T-cell (primary cell): ENCODE measurements around the gene PITX3. TPM values are rescaled to one million over a fixed set of nuclear protein-coding genes. Genes with fewer than 3 reads are reported as not detected.

Source experiments
- ATAC-seq, 4 experiments: fragments of 200-7000 bp in 3 of 4; fragments of 150-1000 bp in 1 of 4; cut with Tn5 transposase; replicated peaks in 1 of 4; 1 replicate in 3 of 4; 2 replicates in 1 of 4; pipeline ENCODE4 v1.10.0; 2021; ENCODE audit warnings: moderate library complexity in 3 of 4, mild to moderate bottlenecking in 2 of 4, moderate number of reproducible peaks in 1 of 4
- CTCF ChIA-PET, 2 donors: fragments of 300-600 bp; sonication (Branson Sonifier 250); formaldehyde crosslinking; loops; one replicate each; lab custom pipeline; 2022; ENCODE audit warnings: antibody characterized with exemption in 2 of 2; lab: Charles Lee
- POLR2A ChIA-PET, 2 donors: fragments of 300-600 bp; sonication (Branson Sonifier 250); formaldehyde crosslinking; loops; one replicate each; lab custom pipeline; 2022; ENCODE audit warnings: antibody characterized with exemption in 2 of 2; lab: Charles Lee
- DNase-seq, 35 experiments: peaks; one replicate each; pipeline versions ENCODE4 v3.0.0 to v3.0.0-alpha.2; 2013 to 2023
- H3K27ac ChIP-seq: one replicate; pipeline ENCODE4 v1.5.1; 2013; ENCODE audit warnings: low read length
- H3K27me3 ChIP-seq, 2 experiments: replicated peaks in 1 of 2; 1 replicate in 1 of 2; 2 replicates in 1 of 2; pipeline versions ENCODE4 v1.6.1 to v1.7.0; 2013; ENCODE audit warnings: low read length in 1 of 2, mixed read lengths in 1 of 2; ENCODE audit not compliant: control insufficient read depth in 2 of 2, insufficient read depth in 2 of 2; ENCODE audit errors: extremely low read depth in 1 of 2
- H3K36me3 ChIP-seq, 2 donors: 1 replicate in 1 of 2; 2 replicates in 1 of 2; pipeline versions ENCODE4 v1.6.1 to v1.7.0; 2013; ENCODE audit warnings: low read length in 1 of 2; ENCODE audit not compliant: control insufficient read depth in 2 of 2, insufficient read depth in 1 of 2; ENCODE audit errors: extremely low read depth in 1 of 2
- H3K4me1 ChIP-seq, 2 experiments: 1 replicate in 1 of 2; 2 replicates in 1 of 2; pipeline versions ENCODE4 v1.6.1 to v1.7.0; 2013; ENCODE audit warnings: low read length in 2 of 2, mixed read lengths in 1 of 2; ENCODE audit not compliant: insufficient read depth in 2 of 2, control insufficient read depth in 1 of 2; ENCODE audit errors: extremely low read depth in 1 of 2
- H3K4me3 ChIP-seq, 2 donors: 1 replicate in 1 of 2; 2 replicates in 1 of 2; pipeline versions ENCODE4 v1.5.1 to v1.7.0; 2013; ENCODE audit warnings: mild to moderate bottlenecking in 2 of 2, low read length in 1 of 2, moderate library complexity in 1 of 2; ENCODE audit not compliant: control insufficient read depth in 1 of 2; ENCODE audit errors: extremely low read depth in 1 of 2
- H3K9me3 ChIP-seq: 2 replicates; pipeline ENCODE4 v1.7.0; 2013
- H3K27ac Mint-ChIP-seq, 2 donors: one replicate each; pipeline ENCODE4 v1.8.0; 2020 to 2021; ENCODE audit warnings: mild to moderate bottlenecking in 2 of 2, mixed read lengths in 2 of 2
- H3K27me3 Mint-ChIP-seq, 2 donors: one replicate each; pipeline ENCODE4 v1.8.0; 2021 to 2022; ENCODE audit warnings: mixed read lengths in 2 of 2
- H3K36me3 Mint-ChIP-seq: one replicate; pipeline ENCODE4 v1.8.0; 2021; ENCODE audit warnings: mixed read lengths
- H3K4me1 Mint-ChIP-seq, 3 donors: one replicate each; pipeline ENCODE4 v1.8.0; 2020 to 2022; ENCODE audit warnings: mixed read lengths in 3 of 3, mild to moderate bottlenecking in 1 of 3
- H3K4me3 Mint-ChIP-seq, 3 donors: one replicate each; pipeline ENCODE4 v1.8.0; 2020 to 2022; ENCODE audit warnings: mild to moderate bottlenecking in 3 of 3, mixed read lengths in 3 of 3, moderate library complexity in 3 of 3
- H3K9me3 Mint-ChIP-seq, 3 donors: one replicate each; pipeline ENCODE4 v1.8.0; 2020 to 2022; ENCODE audit warnings: mixed read lengths in 3 of 3
- WGBS: methylation state at CpG from one replicate; pipeline ENCODE4 v1.1.5; 2013; ENCODE audit warnings: missing lambda C conversion rate; ENCODE audit not compliant: insufficient coverage; 5-methylcytosine and 5-hydroxymethylcytosine counted together
- total RNA-seq, 35 experiments: library from RNA in 6 of 35; stranded (reverse) in 6 of 35; fragments of 120-200 nt in 1 of 35; gene quantifications; one replicate each; pipeline versions ENCODE4 v1.2.1 to v1.2.4 and lab custom pipeline; 2013 to 2026

The PITX3 gene
- total RNA-seq, 5 donors from 2014 or later (not counting 1 experiment from before 2014, with no cell fraction given): not detected

GRCh38 chr10:102266670-102267069, 25.4 kb upstream of the PITX3 start:
- POLR2A ChIA-PET: interaction anchor here in 1 of 2 donors (0.6 kb wide), 2 partner anchors 10 to 21 kb away, joined by 3 read pairs; no protein-coding TSS in a partner anchor
- WGBS: 95% methylated on average over 3 of the region's 3 CpGs

DNA sequence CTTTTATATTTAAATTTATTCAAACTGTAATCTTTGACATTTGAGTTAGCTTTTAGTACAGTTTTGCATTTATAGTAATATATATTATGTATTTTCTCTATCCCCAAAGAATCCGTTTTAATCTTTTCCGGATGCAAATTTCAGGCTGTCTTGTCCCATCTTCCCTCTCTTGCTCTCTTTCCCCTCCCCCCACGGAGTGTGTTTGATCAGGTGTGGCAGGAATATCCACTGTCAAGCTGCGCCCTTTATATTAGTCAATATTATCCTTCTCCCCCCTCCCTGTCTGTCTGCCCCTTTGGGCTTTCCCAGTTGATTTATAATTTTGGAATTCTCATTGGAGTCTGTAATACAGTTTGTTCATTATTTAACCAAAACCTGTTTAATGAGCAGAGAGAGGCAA, 23.1 kb upstream of the PITX3 start:
- H3K4me1 Mint-ChIP-seq: peaks cover 49 to 64% (median 63%) of the 10 kb centered on the region in 3 donors
- POLR2A ChIA-PET: no interaction called here
- CTCF ChIA-PET: interaction anchor here in 1 of 2 donors (0.6 kb wide), 1 partner anchor 94 kb away, joined by 3 read pairs; no protein-coding TSS in a partner anchor

More at GRCh38 chr10:102266670-102267069, 25.4 kb upstream of the PITX3 start:
- H3K9me3 ChIP-seq: no peaks in the 10 kb centered on the region
- Mint-ChIP-seq H3K4me1 (peaks cover 49 to 67% (median 63%) of the 10 kb centered on the region in 3 donors), H3K9me3 (no peaks in the 10 kb centered on the region), H3K36me3 (peaks cover 36% of the 10 kb centered on the region), H3K27ac (peak overlapping the region in 1 of 2 donors; percentile 37), H3K27me3 (no peaks in the 10 kb centered on the region), H3K4me3 (no peak overlapping the region)
- H3K4me3 ChIP-seq: no peak overlapping the region
- no peak for ATAC-seq
- H3K27ac ChIP-seq: no peak overlapping the region
- peaks cover 0 to 25% of the 10 kb centered on the region in 2 donors for H3K36me3 ChIP-seq
- no peaks in the 10 kb centered on the region for H3K27me3 ChIP-seq
- DNase-seq: no peak
- CTCF ChIA-PET: interaction anchor here in 1 of 2 donors (0.6 to 0.9 kb wide), 2 partner anchors 14 to 37 kb away, joined by 3 read pairs; no protein-coding TSS in a partner anchor
- H3K4me1 ChIP-seq: peaks cover 0 to 5% of the 10 kb centered on the region in 2 experiments

GRCh38 chr10:102262744-102263370, 21.5 kb upstream of the PITX3 start:
- ChIA-PET POLR2A (interaction anchor here in 1 of 2 donors (0.6 to 0.7 kb wide), 2 partner anchors 22 to 31 kb away, joined by 3 read pairs; no protein-coding TSS in a partner anchor), CTCF (interaction anchor here in 1 of 2 donors (0.6 kb wide), 1 partner anchor 30 kb away, joined by 7 read pairs; no protein-coding TSS in a partner anchor)
- H3K4me3 ChIP-seq: no peak overlapping the region
- H3K9me3 ChIP-seq: no peaks in the 10 kb centered on the region
- Mint-ChIP-seq H3K4me3 (no peak overlapping the region), H3K9me3 (no peaks in the 10 kb centered on the region), H3K36me3 (peaks cover 51% of the 10 kb centered on the region), H3K27ac (no peak overlapping the region), H3K4me1 (peaks cover 40 to 51% (median 50%) of the 10 kb centered on the region in 3 donors), H3K27me3 (no peaks in the 10 kb centered on the region)
- DNase-seq (no peak), ATAC-seq (no peak)
- no peak overlapping the region for H3K27ac ChIP-seq
- H3K27me3 ChIP-seq: no peaks in the 10 kb centered on the region
- 100% methylated on average over 2 of the region's 4 CpGs for WGBS
- H3K4me1 ChIP-seq: peaks cover 0 to 2% of the 10 kb centered on the region in 2 experiments
- H3K36me3 ChIP-seq: peaks cover 0 to 43% of the 10 kb centered on the region in 2 donors

More for the DNA sequence above, 23.1 kb upstream of the PITX3 start:
- WGBS: no CpG with 5 or more reads among the region's 4 CpGs
- DNase-seq: no peak
- Mint-ChIP-seq H3K4me3 (no peak overlapping the region), H3K36me3 (peaks cover 54% of the 10 kb centered on the region), H3K27ac (no peak overlapping the region), H3K27me3 (no peaks in the 10 kb centered on the region), H3K9me3 (no peaks in the 10 kb centered on the region)
- Histone ChIP-seq H3K4me3 (no peak overlapping the region), H3K4me1 (peaks cover 0 to 2% of the 10 kb centered on the region in 2 experiments), H3K9me3 (no peaks in the 10 kb centered on the region), H3K27ac (no peak overlapping the region), H3K36me3 (peaks cover 0 to 43% of the 10 kb centered on the region in 2 donors), H3K27me3 (no peaks in the 10 kb centered on the region)
- ATAC-seq: no peak

- Mint-ChIP-seq H3K4me1 (peaks cover 34 to 43% (median 42%) of the 10 kb centered on the region in 3 donors), H3K36me3 (peaks cover 46% of the 10 kb centered on the region), H3K27ac (no peak overlapping the region), H3K4me3 (no peak overlapping the region), H3K9me3 (no peaks in the 10 kb centered on the region), H3K27me3 (no peaks in the 10 kb centered on the region)
- POLR2A ChIA-PET: no interaction called here
- 96% methylated on average over 3 of the region's 6 CpGs for WGBS
- Histone ChIP-seq H3K36me3 (peaks cover 0 to 43% of the 10 kb centered on the region in 2 donors), H3K4me1 (peaks cover 0 to 2% of the 10 kb centered on the region in 2 experiments), H3K9me3 (no peaks in the 10 kb centered on the region), H3K4me3 (no peak overlapping the region), H3K27ac (no peak overlapping the region), H3K27me3 (no peaks in the 10 kb centered on the region)
- no peak for DNase-seq
- ATAC-seq: no peak
- CTCF ChIA-PET: no interaction called here
Measured at GRCh38 chr10:102261842-102262241, 20.5 kb upstream of the PITX3 start.

DNA sequence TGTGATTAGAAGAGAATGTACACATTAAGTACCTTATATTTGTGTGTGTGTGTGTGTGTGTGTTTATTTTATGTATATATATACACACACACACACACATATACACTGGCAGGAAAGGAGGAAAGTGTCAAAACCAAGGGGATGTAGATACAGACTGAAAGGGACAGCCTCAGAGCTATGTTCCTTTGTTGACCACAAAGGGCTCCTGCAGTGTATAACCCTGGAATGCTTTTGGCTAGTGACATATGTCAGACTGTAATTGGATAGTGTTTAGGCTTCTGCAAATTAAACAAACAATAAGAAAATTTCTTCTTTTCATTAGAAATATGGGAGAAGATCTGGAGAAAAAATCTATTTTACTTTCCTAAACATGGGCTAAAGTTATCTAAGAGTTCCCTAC, 19.9 kb upstream of the PITX3 start:
- H3K27me3 ChIP-seq: no peaks in the 10 kb centered on the region
- CTCF ChIA-PET: interaction anchor here in 1 of 2 donors (0.6 kb wide), 1 partner anchor 284 kb away, joined by 4 read pairs; no protein-coding TSS in a partner anchor
- POLR2A ChIA-PET: no interaction called here
- H3K4me1 Mint-ChIP-seq: peaks cover 31 to 40% (median 38%) of the 10 kb centered on the region in 3 donors
- no peaks in the 10 kb centered on the region for H3K9me3 ChIP-seq
- H3K27me3 Mint-ChIP-seq: no peaks in the 10 kb centered on the region
- H3K36me3 Mint-ChIP-seq: peaks cover 46% of the 10 kb centered on the region
- no peak overlapping the region for H3K4me3 ChIP-seq
- no peak overlapping the region for H3K27ac Mint-ChIP-seq
- H3K9me3 Mint-ChIP-seq: no peaks in the 10 kb centered on the region
- H3K4me3 Mint-ChIP-seq: no peak overlapping the region
- ATAC-seq (no peak), DNase-seq (no peak)
- H3K36me3 ChIP-seq: peaks cover 0 to 43% of the 10 kb centered on the region in 2 donors
- H3K27ac ChIP-seq: no peak overlapping the region
- peaks cover 0 to 2% of the 10 kb centered on the region in 2 experiments for H3K4me1 ChIP-seq

GRCh38 chr10:102255404-102255803, 14.1 kb upstream of the PITX3 start:
- Histone ChIP-seq H3K4me3 (no peak overlapping the region), H3K27me3 (no peaks in the 10 kb centered on the region), H3K27ac (no peak overlapping the region), H3K4me1 (no peaks in the 10 kb centered on the region), H3K36me3 (peaks cover 0 to 20% of the 10 kb centered on the region in 2 donors), H3K9me3 (no peaks in the 10 kb centered on the region)
- DNase-seq: no peak
- H3K27me3 Mint-ChIP-seq: no peaks in the 10 kb centered on the region
- CTCF ChIA-PET: no interaction called here
- WGBS: no CpG with 5 or more reads among the region's 2 CpGs
- H3K4me1 Mint-ChIP-seq: peaks cover 22 to 30% (median 29%) of the 10 kb centered on the region in 3 donors
- no peak for ATAC-seq
- no peak overlapping the region for H3K4me3 Mint-ChIP-seq
- no peak overlapping the region for H3K27ac Mint-ChIP-seq
- peaks cover 15% of the 10 kb centered on the region for H3K36me3 Mint-ChIP-seq
- no peaks in the 10 kb centered on the region for H3K9me3 Mint-ChIP-seq
- POLR2A ChIA-PET: no interaction called here
